GM06990 (cell line): ENCODE data around the gene THOC2.
"Not testable (repeated sequence)": the region's sequence is repeated elsewhere in the genome, so short reads cannot be mapped to it uniquely, and the experiment has no call there.

Experiments
- DNase-seq: peaks from one replicate; pipeline ENCODE4 v3.0.0-alpha.2; 2011; ENCODE audit not compliant: insufficient read length; ENCODE audit errors: extremely low read depth
- H3K27me3 ChIP-seq: replicated peaks from 2 replicates; pipeline ENCODE4 v1.6.0; 2011; ENCODE audit warnings: low read length; ENCODE audit not compliant: control insufficient read depth, insufficient read depth
- H3K36me3 ChIP-seq: 2 replicates; pipeline ENCODE4 v1.5.1; 2011; ENCODE audit warnings: low read length; ENCODE audit not compliant: control insufficient read depth, insufficient read depth
- H3K4me3 ChIP-seq: replicated peaks from 2 replicates; pipeline ENCODE4 v1.5.1; 2011; ENCODE audit warnings: low read depth, mild to moderate bottlenecking, control low read depth, low read length
- TF ChIP-seq, protein P1 (sequence below): IDR thresholded peaks from 2 replicates; pipeline ENCODE4 v1.5.1; 2011; ENCODE audit warnings: low read length, control low read depth, mild to moderate bottlenecking, inconsistent platforms; ENCODE audit not compliant: insufficient read depth, poor library complexity, severe bottlenecking

THOC2 gene

DNA sequence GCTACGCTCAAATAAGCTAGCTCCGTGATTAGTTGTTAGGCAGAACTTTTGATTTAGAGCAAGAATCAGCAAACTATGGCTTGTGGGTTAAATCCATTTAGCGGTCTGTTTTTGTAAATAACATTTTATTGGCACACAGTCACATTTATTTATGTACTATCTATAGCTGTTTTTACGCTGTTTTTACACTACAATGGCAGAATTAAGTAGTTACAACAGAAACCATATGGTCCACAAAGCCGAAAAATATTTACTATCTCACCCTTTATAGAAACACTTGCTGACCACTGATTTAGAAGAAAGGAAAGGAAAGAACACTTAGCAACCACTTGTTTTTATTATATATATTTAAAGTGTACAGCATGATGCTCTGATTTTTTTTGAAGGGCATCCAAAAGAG lies 41.1 kb downstream of the THOC2 start:
- no peak overlapping the region for H3K4me3 ChIP-seq
- TF ChIP-seq, protein P1, sequence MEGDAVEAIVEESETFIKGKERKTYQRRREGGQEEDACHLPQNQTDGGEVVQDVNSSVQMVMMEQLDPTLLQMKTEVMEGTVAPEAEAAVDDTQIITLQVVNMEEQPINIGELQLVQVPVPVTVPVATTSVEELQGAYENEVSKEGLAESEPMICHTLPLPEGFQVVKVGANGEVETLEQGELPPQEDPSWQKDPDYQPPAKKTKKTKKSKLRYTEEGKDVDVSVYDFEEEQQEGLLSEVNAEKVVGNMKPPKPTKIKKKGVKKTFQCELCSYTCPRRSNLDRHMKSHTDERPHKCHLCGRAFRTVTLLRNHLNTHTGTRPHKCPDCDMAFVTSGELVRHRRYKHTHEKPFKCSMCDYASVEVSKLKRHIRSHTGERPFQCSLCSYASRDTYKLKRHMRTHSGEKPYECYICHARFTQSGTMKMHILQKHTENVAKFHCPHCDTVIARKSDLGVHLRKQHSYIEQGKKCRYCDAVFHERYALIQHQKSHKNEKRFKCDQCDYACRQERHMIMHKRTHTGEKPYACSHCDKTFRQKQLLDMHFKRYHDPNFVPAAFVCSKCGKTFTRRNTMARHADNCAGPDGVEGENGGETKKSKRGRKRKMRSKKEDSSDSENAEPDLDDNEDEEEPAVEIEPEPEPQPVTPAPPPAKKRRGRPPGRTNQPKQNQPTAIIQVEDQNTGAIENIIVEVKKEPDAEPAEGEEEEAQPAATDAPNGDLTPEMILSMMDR = no peak
- H3K36me3 ChIP-seq = no peaks in the 10 kb centered on the region; the same call in 1 of the 2 replicates
- no peaks in the 10 kb centered on the region for H3K27me3 ChIP-seq
- DNase-seq = no peak

GRCh38 chrX:123688524-123688923 lies 44.3 kb downstream of the THOC2 start:
- no peaks in the 10 kb centered on the region for H3K27me3 ChIP-seq
- TF ChIP-seq, protein P1 = no peak
- no peaks in the 10 kb centered on the region; the same call in 1 of the 2 replicates for H3K36me3 ChIP-seq
- no peak for DNase-seq
- H3K4me3 ChIP-seq = no peak overlapping the region

- H3K27me3 ChIP-seq = no peaks in the 10 kb centered on the region
- DNase-seq = no peak
- H3K4me3 ChIP-seq = no peak overlapping the region
- H3K36me3 ChIP-seq = no peaks in the 10 kb centered on the region; the same call in 1 of the 2 replicates
- TF ChIP-seq, protein P1 = no peak
These were observed 47.6 kb downstream of the THOC2 start for GRCh38 chrX:123685232-123685631.

DNA sequence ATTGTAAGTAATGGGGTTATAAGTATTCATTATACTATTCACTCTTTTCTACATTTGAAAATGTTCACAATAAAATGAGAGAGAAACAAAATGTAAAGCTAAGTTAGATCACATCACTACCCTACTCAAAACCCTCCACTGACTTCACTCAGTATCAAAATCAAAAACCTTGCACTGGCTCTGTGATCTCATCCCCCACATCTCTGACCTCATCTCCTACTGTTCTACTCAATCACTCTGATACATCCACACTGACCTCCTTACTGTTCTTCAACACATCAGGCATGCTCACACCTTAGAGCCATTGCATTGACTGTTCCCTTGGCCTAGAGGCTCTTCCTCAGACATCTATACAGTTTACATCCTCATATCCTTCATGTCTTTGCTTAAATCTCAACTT lies 50.7 kb downstream of the THOC2 start:
- no peaks in the 10 kb centered on the region for H3K27me3 ChIP-seq
- DNase-seq = no peak
- TF ChIP-seq, protein P1 = no peak
- H3K4me3 ChIP-seq = no peak overlapping the region
- no peaks in the 10 kb centered on the region for H3K36me3 ChIP-seq

GRCh38 chrX:123679733-123680460 lies 53.0 kb downstream of the THOC2 start:
- H3K4me3 ChIP-seq, H3K36me3 ChIP-seq, H3K27me3 ChIP-seq, DNase-seq: not testable (repeated sequence)

- no peaks in the 10 kb centered on the region for H3K27me3 ChIP-seq
- no peak overlapping the region for H3K4me3 ChIP-seq
- TF ChIP-seq, protein P1 = no peak
- no peaks in the 10 kb centered on the region for H3K36me3 ChIP-seq
- DNase-seq = no peak
These were observed 57.7 kb downstream of the THOC2 start for GRCh38 chrX:123675154-123675553.
